Immature natural killer cell (primary cell): ENCODE measurements around the gene NEXN. TPM values are rescaled to one million over a fixed set of nuclear protein-coding genes. Genes with fewer than 3 reads are reported as not detected.

Experiments used
- DNase-seq, 3 donors: peaks; one replicate each; pipeline ENCODE4 v3.0.0; 2022; ENCODE audit warnings: mixed read lengths in 1 of 3
- H3K27ac Mint-ChIP-seq, 6 donors: one replicate each; pipeline ENCODE4 v1.8.0; 2020; ENCODE audit warnings: mixed read lengths in 6 of 6, mild to moderate bottlenecking in 5 of 6, inconsistent platforms in 4 of 6, moderate library complexity in 3 of 6
- H3K27me3 Mint-ChIP-seq, 3 donors: one replicate each; pipeline ENCODE4 v1.8.0; 2020 to 2021; ENCODE audit warnings: low read depth in 3 of 3, mild to moderate bottlenecking in 3 of 3, mixed read lengths in 3 of 3, moderate library complexity in 3 of 3, inconsistent platforms in 1 of 3
- H3K36me3 Mint-ChIP-seq, 3 donors: one replicate each; pipeline ENCODE4 v1.8.0; 2020; ENCODE audit warnings: mixed read lengths in 3 of 3, inconsistent platforms in 2 of 3, mild to moderate bottlenecking in 2 of 3
- H3K4me1 Mint-ChIP-seq, 2 donors: one replicate each; pipeline ENCODE4 v1.8.0; 2020; ENCODE audit warnings: inconsistent platforms in 2 of 2, mild to moderate bottlenecking in 2 of 2, mixed read lengths in 2 of 2, moderate library complexity in 1 of 2
- H3K4me3 Mint-ChIP-seq, 5 donors: one replicate each; pipeline ENCODE4 v1.8.0; 2020; ENCODE audit warnings: mild to moderate bottlenecking in 5 of 5, mixed read lengths in 5 of 5, inconsistent platforms in 3 of 5, moderate library complexity in 3 of 5
- H3K9me3 Mint-ChIP-seq, 6 donors: one replicate each; pipeline ENCODE4 v1.8.0; 2020; ENCODE audit warnings: mild to moderate bottlenecking in 6 of 6, mixed read lengths in 6 of 6, inconsistent platforms in 4 of 6, moderate library complexity in 3 of 6
- polyA plus RNA-seq, 3 donors: library from polyadenylated mRNA; unstranded; fragments of 300-500 nt; fragmentation: Illumina TruSeq; gene quantifications; one replicate each; pipeline ENCODE4 v1.2.3, GENCODE V29; 2021

The NEXN gene
- polyA plus RNA-seq, 3 donors from 2014 or later, result 0.89 to 3.0 (median 2.6) TPM

- peak overlapping the region in 4 of 5 donors; percentile 78 to 89 (median 80) for H3K4me3 Mint-ChIP-seq
- peaks cover 0 to 3% (median 2%) of the 10 kb centered on the region in 3 donors for H3K27me3 Mint-ChIP-seq
- peak overlapping the region in 1 of 6 donors; percentile 54 for H3K27ac Mint-ChIP-seq
- H3K9me3 Mint-ChIP-seq, result no peaks in the 10 kb centered on the region
- H3K36me3 Mint-ChIP-seq, result peaks cover 0 to 4% (median 0%) of the 10 kb centered on the region in 3 donors
- H3K4me1 Mint-ChIP-seq, result peaks cover 4 to 9% of the 10 kb centered on the region in 2 donors
- no peak for DNase-seq
Observed at GRCh38 chr1:77925956-77926355, 37.5 kb downstream of the NEXN start.

- DNase-seq, result no peak
- Mint-ChIP-seq H3K27me3 (peaks cover 0 to 3% (median 2%) of the 10 kb centered on the region in 3 donors), H3K9me3 (no peaks in the 10 kb centered on the region), H3K4me1 (peaks cover 4 to 9% of the 10 kb centered on the region in 2 donors), H3K27ac (peak overlapping the region in 4 of 6 donors; percentile 36 to 54 (median 42)), H3K36me3 (peaks cover 0 to 4% (median 0%) of the 10 kb centered on the region in 3 donors), H3K4me3 (peak overlapping the region; percentile 76 to 89 (median 80))
Observed at GRCh38 chr1:77926561-77927357, 38.3 kb downstream of the NEXN start.

- H3K27ac Mint-ChIP-seq, result peak overlapping the region in 1 of 6 donors; percentile 54
- H3K4me3 Mint-ChIP-seq, result peak overlapping the region in 4 of 5 donors; percentile 12 to 80 (median 62)
- H3K9me3 Mint-ChIP-seq, result no peaks in the 10 kb centered on the region
- H3K27me3 Mint-ChIP-seq, result peaks cover 0 to 3% (median 2%) of the 10 kb centered on the region in 3 donors
- H3K4me1 Mint-ChIP-seq, result peaks cover 4 to 9% of the 10 kb centered on the region in 2 donors
- H3K36me3 Mint-ChIP-seq, result peaks cover 0 to 4% (median 0%) of the 10 kb centered on the region in 3 donors
- no peak for DNase-seq
Observed at GRCh38 chr1:77927414-77927813, 39.0 kb downstream of the NEXN start.

GRCh38 chr1:77929806-77930205 lies 41.4 kb downstream of the NEXN start:
- Mint-ChIP-seq H3K9me3 (no peaks in the 10 kb centered on the region), H3K4me3 (no peak overlapping the region), H3K27me3 (peaks cover 0 to 3% (median 2%) of the 10 kb centered on the region in 3 donors), H3K4me1 (peaks cover 4 to 9% of the 10 kb centered on the region in 2 donors), H3K36me3 (peaks cover 0 to 4% (median 0%) of the 10 kb centered on the region in 3 donors), H3K27ac (no peak overlapping the region)
- DNase-seq, result no peak

GRCh38 chr1:77938651-77939050 lies 50.2 kb downstream of the NEXN start:
- Mint-ChIP-seq H3K36me3 (peaks cover 0 to 4% (median 3%) of the 10 kb centered on the region in 3 donors), H3K27me3 (peaks cover 0 to 1% (median 0%) of the 10 kb centered on the region in 3 donors), H3K9me3 (no peaks in the 10 kb centered on the region), H3K4me3 (no peak overlapping the region), H3K4me1 (no peaks in the 10 kb centered on the region), H3K27ac (peak overlapping the region in 5 of 6 donors; percentile 18 to 74 (median 43))
- DNase-seq, result no peak

DNA sequence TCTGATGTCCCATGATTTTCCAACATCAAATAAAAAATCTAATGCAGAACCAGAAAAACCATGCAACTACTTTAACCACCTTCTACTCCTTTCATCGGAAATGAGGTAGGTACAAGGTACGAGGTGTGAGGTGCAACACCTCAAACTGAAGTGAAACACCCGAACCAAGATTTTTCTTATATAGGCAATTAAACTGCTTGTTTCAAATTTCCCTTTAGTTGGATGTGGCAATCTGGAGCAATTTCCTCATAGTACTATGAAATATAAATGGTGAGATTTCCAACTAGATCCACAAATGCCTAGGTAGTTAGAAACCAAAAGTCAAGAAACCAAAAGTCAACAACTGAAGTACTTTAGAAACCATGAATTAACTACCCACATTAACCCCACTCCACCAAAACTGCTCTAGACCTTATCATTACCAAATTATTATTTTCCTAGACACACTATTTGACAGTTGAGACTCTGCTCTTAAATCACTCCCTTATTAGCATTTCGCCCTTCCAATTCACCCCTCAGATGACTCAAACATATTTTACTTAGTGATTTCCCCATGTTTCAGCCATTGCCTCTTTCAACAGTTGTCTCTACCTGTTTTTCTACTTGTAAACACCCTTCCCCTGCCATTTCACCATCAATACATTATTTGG lies 52.6 kb downstream of the NEXN start:
- H3K36me3 Mint-ChIP-seq, result peaks cover 4 to 9% (median 8%) of the 10 kb centered on the region in 3 donors
- H3K27ac Mint-ChIP-seq, result peak overlapping the region in 3 of 6 donors; percentile 1 to 52 (median 25)
- peaks cover 0 to 2% of the 10 kb centered on the region in 2 donors for H3K4me1 Mint-ChIP-seq
- H3K27me3 Mint-ChIP-seq, result peaks cover 0 to 1% (median 0%) of the 10 kb centered on the region in 3 donors
- H3K4me3 Mint-ChIP-seq, result no peak overlapping the region
- DNase-seq, result no peak
- no peaks in the 10 kb centered on the region for H3K9me3 Mint-ChIP-seq

GRCh38 chr1:77942400-77943140 lies 54.1 kb downstream of the NEXN start:
- H3K27me3 Mint-ChIP-seq, result peaks cover 0 to 1% (median 0%) of the 10 kb centered on the region in 3 donors
- peaks cover 4 to 13% (median 12%) of the 10 kb centered on the region in 3 donors for H3K36me3 Mint-ChIP-seq
- DNase-seq, result no peak
- H3K9me3 Mint-ChIP-seq, result no peaks in the 10 kb centered on the region
- peaks cover 2 to 8% of the 10 kb centered on the region in 2 donors for H3K4me1 Mint-ChIP-seq
- peak overlapping the region in 5 of 6 donors; percentile 2 to 69 (median 36) for H3K27ac Mint-ChIP-seq
- no peak overlapping the region for H3K4me3 Mint-ChIP-seq

- no peaks in the 10 kb centered on the region for H3K9me3 Mint-ChIP-seq
Observed at GRCh38 chr1:77945345-77945744, 56.9 kb downstream of the NEXN start.

GRCh38 chr1:77948841-77949424 lies 60.5 kb downstream of the NEXN start:
- Mint-ChIP-seq H3K36me3 (peaks cover 6 to 35% (median 15%) of the 10 kb centered on the region in 3 donors), H3K4me3 (no peak overlapping the region), H3K4me1 (peaks cover 19 to 50% of the 10 kb centered on the region in 2 donors), H3K27me3 (peaks cover 0 to 8% (median 1%) of the 10 kb centered on the region in 3 donors), H3K9me3 (no peaks in the 10 kb centered on the region), H3K27ac (peak overlapping the region in 2 of 6 donors; percentile 1 to 39)
- no peak for DNase-seq

More at GRCh38 chr1:77945345-77945744, 56.9 kb downstream of the NEXN start:
- Mint-ChIP-seq H3K27ac (peak overlapping the region in 3 of 6 donors; percentile 4 to 70 (median 5)), H3K4me1 (peaks cover 12 to 29% of the 10 kb centered on the region in 2 donors), H3K27me3 (no peaks in the 10 kb centered on the region), H3K36me3 (peaks cover 4 to 25% (median 16%) of the 10 kb centered on the region in 3 donors), H3K4me3 (no peak overlapping the region)
- no peak for DNase-seq

GRCh38 chr1:77950873-77951272 lies 62.4 kb downstream of the NEXN start:
- peaks cover 0 to 11% (median 1%) of the 10 kb centered on the region in 3 donors for H3K27me3 Mint-ChIP-seq
- H3K36me3 Mint-ChIP-seq, result peaks cover 7 to 43% (median 20%) of the 10 kb centered on the region in 3 donors
- H3K4me3 Mint-ChIP-seq, result no peak overlapping the region
- H3K9me3 Mint-ChIP-seq, result no peaks in the 10 kb centered on the region
- H3K4me1 Mint-ChIP-seq, result peaks cover 24 to 66% of the 10 kb centered on the region in 2 donors
- no peak for DNase-seq
- H3K27ac Mint-ChIP-seq, result peak overlapping the region in 2 of 6 donors; percentile 16 to 78

- H3K4me1 Mint-ChIP-seq, result peaks cover 24 to 68% of the 10 kb centered on the region in 2 donors
- H3K9me3 Mint-ChIP-seq, result no peaks in the 10 kb centered on the region
- no peak for DNase-seq
- no peak overlapping the region for H3K4me3 Mint-ChIP-seq
- H3K27me3 Mint-ChIP-seq, result peaks cover 0 to 11% (median 1%) of the 10 kb centered on the region in 3 donors
- peaks cover 7 to 43% (median 20%) of the 10 kb centered on the region in 3 donors for H3K36me3 Mint-ChIP-seq
- H3K27ac Mint-ChIP-seq, result peak overlapping the region in 5 of 6 donors; percentile 13 to 78 (median 63)
Observed at GRCh38 chr1:77951328-77951727, 62.9 kb downstream of the NEXN start.

DNA sequence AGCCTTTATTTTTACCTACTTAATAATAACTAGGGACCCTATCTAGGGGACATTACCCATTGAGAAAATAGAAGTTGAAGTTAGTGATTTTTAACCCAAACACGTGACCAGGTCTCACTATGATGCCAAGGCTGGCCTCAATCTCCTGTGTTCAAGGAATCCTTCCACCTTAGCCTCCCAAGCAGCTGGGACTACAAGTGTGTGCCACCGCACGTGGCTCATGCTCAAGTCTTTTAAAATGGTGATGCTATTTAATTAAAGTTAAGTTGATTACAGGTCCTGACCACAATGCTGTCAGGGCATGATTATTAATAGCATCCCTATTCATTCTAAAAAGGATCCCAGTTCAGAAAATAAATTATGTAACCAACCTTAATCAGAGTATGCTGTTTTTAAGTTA lies 65.5 kb downstream of the NEXN start:
- peak overlapping the region in 2 of 6 donors; percentile 4 to 19 for H3K27ac Mint-ChIP-seq
- H3K4me3 Mint-ChIP-seq, result no peak overlapping the region
- no peaks in the 10 kb centered on the region for H3K9me3 Mint-ChIP-seq
- no peak for DNase-seq
- H3K36me3 Mint-ChIP-seq, result peaks cover 10 to 42% (median 17%) of the 10 kb centered on the region in 3 donors
- peaks cover 0 to 15% (median 4%) of the 10 kb centered on the region in 3 donors for H3K27me3 Mint-ChIP-seq
- peaks cover 18 to 66% of the 10 kb centered on the region in 2 donors for H3K4me1 Mint-ChIP-seq

DNA sequence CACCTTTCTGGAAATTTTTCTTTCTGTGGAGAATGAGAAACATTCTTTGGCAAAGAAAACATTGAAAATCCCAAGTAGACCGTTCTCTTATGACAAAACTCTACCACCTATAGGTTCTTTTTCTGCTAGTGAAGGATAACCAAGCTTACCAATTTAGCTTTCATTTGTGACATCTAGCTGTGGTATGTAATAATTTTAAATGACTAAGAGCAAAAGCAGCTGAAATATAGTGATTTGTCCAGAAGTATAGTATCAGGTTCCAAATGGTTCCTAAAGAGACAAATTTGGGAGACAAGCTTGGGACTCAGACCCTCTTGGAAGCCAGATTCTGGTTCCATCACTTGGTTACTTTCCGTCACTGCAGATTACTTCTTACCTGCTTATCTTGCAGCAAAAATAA lies 66.1 kb downstream of the NEXN start:
- Mint-ChIP-seq H3K27me3 (peaks cover 1 to 15% (median 4%) of the 10 kb centered on the region in 3 donors), H3K36me3 (peaks cover 10 to 46% (median 20%) of the 10 kb centered on the region in 3 donors), H3K4me3 (no peak overlapping the region), H3K27ac (peak overlapping the region in 1 of 6 donors; percentile 29), H3K9me3 (no peaks in the 10 kb centered on the region), H3K4me1 (peaks cover 18 to 62% of the 10 kb centered on the region in 2 donors)
- no peak for DNase-seq
